GM12878 (cell line): ENCODE measurements around the gene ADK. TPM values are rescaled to one million over a fixed set of nuclear protein-coding genes. Genes with fewer than 3 reads are reported as not detected.

ENCODE experiments used
- BHLHE40 ChIP-seq, 2 experiments: fragments of 450-650 bp in 1 of 2; IDR thresholded peaks; 2 replicates each; pipeline ENCODE4 v1.6.1; 2011 to 2017; ENCODE audit warnings: low read depth in 2 of 2, borderline replicate concordance in 1 of 2, improper control_type of control experiment in 1 of 2, low read length in 1 of 2, mild to moderate bottlenecking in 1 of 2
- RCOR1 ChIP-seq: conservative IDR thresholded peaks from 2 replicates; pipeline ENCODE4 v1.6.1; 2012; ENCODE audit warnings: low read depth, low read length, improper control_type of control experiment
- SREBF1 ChIP-seq: IDR thresholded peaks from 2 replicates; pipeline ENCODE4 v1.6.1; 2012; ENCODE audit warnings: mild to moderate bottlenecking, low read length
- SRF ChIP-seq, 2 experiments: IDR thresholded peaks; 2 replicates each; pipeline ENCODE4 v1.6.1; 2011; ENCODE audit warnings: low read depth in 2 of 2, low read length in 2 of 2, mild to moderate bottlenecking in 1 of 2, moderate library complexity in 1 of 2
- STAT3 ChIP-seq: IDR thresholded peaks from 2 replicates; pipeline ENCODE4 v1.6.1; 2011; ENCODE audit warnings: low read depth, low read length, improper control_type of control experiment
- TCF7 ChIP-seq: IDR thresholded peaks from 2 replicates; pipeline ENCODE4 v1.6.1; 2014; ENCODE audit warnings: antibody characterized with exemption, borderline replicate concordance
- polyA plus RNA-seq, 11 experiments: library from polyadenylated mRNA; depleted of rRNA in 4 of 11; unstranded in 6 of 11; stranded (reverse) in 5 of 11; fragments of >200 nt; fragmentation: Nextera tagmentation in 4 of 11; fragmentation: Illumina TruSeq in 1 of 11; extraction: Ambion mirVana in 4 of 11; extraction: Trizol in 1 of 11; gene quantifications; 1 replicate in 1 of 11; 2 replicates in 10 of 11; pipeline versions ENCODE4 v1.2.1 to v1.2.3, GENCODE V29; 2011 to 2016; ENCODE audit warnings: inconsistent platforms in 2 of 11, missing spikeins in 2 of 11, low read depth in 1 of 11
- total RNA-seq, 4 experiments: library from RNA; depleted of rRNA in 3 of 4; stranded (reverse); fragments of >200 nt in 3 of 4; fragmentation: Illumina TruSeq in 1 of 4; extraction: Trizol in 1 of 4; gene quantifications; 2 replicates each; pipeline versions ENCODE4 v1.2.1 to v1.2.3, GENCODE V29; 2013 to 2021
- TF ChIP-seq, protein P1 (sequence below): fragments of 450-650 bp; IDR thresholded peaks from 2 replicates; pipeline ENCODE4 v1.6.1; 2016; ENCODE audit warnings: mild to moderate bottlenecking, moderate library complexity, borderline replicate concordance
- TF ChIP-seq, protein P2 (sequence below): fragments of 450-650 bp; IDR thresholded peaks from 2 replicates; pipeline ENCODE4 v1.6.1; 2014; ENCODE audit warnings: mild to moderate bottlenecking
- TF ChIP-seq, protein P3 (sequence below): IDR thresholded peaks from 2 replicates; pipeline ENCODE4 v1.6.1; 2012; ENCODE audit warnings: low read depth, low read length, improper control_type of control experiment

ADK gene
- total and polyA plus RNA-seq, 10 of the 15 experiments (the other 5 are each of a cell fraction or from before 2014, with no cell fraction given): 42.0 to 151 (median 81.6) TPM

DNA sequence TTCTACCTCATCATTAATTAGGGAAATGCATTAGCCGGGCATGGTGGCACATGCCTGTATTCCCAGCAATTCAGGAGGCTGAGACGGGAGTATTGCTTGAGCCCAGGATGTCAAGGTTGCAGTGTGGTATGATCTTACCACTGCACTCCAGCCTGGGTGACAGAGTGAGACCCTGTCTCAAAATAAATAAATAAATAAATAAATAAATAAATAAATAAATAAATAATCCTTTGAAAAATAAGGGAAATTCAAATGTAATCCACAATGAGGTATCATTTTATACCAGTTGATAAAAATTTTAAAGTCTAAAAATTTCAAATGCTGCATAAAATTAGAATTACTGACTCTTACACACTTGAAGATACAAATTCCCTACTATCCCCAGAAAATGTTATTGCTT, 334.3 kb downstream of the ADK start (continued):
- TF ChIP-seq, protein P1, sequence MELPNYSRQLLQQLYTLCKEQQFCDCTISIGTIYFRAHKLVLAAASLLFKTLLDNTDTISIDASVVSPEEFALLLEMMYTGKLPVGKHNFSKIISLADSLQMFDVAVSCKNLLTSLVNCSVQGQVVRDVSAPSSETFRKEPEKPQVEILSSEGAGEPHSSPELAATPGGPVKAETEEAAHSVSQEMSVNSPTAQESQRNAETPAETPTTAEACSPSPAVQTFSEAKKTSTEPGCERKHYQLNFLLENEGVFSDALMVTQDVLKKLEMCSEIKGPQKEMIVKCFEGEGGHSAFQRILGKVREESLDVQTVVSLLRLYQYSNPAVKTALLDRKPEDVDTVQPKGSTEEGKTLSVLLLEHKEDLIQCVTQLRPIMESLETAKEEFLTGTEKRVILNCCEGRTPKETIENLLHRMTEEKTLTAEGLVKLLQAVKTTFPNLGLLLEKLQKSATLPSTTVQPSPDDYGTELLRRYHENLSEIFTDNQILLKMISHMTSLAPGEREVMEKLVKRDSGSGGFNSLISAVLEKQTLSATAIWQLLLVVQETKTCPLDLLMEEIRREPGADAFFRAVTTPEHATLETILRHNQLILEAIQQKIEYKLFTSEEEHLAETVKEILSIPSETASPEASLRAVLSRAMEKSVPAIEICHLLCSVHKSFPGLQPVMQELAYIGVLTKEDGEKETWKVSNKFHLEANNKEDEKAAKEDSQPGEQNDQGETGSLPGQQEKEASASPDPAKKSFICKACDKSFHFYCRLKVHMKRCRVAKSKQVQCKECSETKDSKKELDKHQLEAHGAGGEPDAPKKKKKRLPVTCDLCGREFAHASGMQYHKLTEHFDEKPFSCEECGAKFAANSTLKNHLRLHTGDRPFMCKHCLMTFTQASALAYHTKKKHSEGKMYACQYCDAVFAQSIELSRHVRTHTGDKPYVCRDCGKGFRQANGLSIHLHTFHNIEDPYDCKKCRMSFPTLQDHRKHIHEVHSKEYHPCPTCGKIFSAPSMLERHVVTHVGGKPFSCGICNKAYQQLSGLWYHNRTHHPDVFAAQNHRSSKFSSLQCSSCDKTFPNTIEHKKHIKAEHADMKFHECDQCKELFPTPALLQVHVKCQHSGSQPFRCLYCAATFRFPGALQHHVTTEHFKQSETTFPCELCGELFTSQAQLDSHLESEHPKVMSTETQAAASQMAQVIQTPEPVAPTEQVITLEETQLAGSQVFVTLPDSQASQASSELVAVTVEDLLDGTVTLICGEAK: no peak
- TF ChIP-seq, protein P2, sequence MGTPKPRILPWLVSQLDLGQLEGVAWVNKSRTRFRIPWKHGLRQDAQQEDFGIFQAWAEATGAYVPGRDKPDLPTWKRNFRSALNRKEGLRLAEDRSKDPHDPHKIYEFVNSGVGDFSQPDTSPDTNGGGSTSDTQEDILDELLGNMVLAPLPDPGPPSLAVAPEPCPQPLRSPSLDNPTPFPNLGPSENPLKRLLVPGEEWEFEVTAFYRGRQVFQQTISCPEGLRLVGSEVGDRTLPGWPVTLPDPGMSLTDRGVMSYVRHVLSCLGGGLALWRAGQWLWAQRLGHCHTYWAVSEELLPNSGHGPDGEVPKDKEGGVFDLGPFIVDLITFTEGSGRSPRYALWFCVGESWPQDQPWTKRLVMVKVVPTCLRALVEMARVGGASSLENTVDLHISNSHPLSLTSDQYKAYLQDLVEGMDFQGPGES: no peak
- TF ChIP-seq STAT3 (no peak), BHLHE40 (IDR thresholded peaks at IDR 0.05; ENCODE audit: borderline replicate concordance in 1 of 2, low read depth in 2 of 2, low read length in 1 of 2) (no peak), TCF7 (no peak), RCOR1 (no peak), SRF (IDR thresholded peaks at IDR 0.05; ENCODE audit: low read depth in 2 of 2, low read length in 2 of 2) (no peak), SREBF1 (no peak)
- TF ChIP-seq, protein P3, sequence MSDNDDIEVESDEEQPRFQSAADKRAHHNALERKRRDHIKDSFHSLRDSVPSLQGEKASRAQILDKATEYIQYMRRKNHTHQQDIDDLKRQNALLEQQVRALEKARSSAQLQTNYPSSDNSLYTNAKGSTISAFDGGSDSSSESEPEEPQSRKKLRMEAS: no peak
